Type B pancreatic cell (in vitro differentiated cells): ENCODE data around the gene ACHE. TPM values are rescaled to one million over a fixed set of nuclear protein-coding genes. Genes with fewer than 3 reads are reported as not detected.
"Not testable (repeated sequence)": the region's sequence is repeated elsewhere in the genome, so short reads cannot be mapped to it uniquely, and the experiment has no call there.

Source experiments
- DNase-seq: peaks from one replicate; pipeline ENCODE4 v3.0.0; 2021; ENCODE audit warnings: mixed read lengths; ENCODE audit not compliant: unreplicated experiment; ENCODE audit errors: extremely low spot score
- H3K27ac Mint-ChIP-seq: 2 replicates; pipeline ENCODE4 v1.8.0; 2021; ENCODE audit warnings: mild to moderate bottlenecking, mixed read lengths
- H3K27me3 Mint-ChIP-seq: 2 replicates; pipeline ENCODE4 v1.8.0; 2021; ENCODE audit warnings: mixed read lengths
- H3K36me3 Mint-ChIP-seq: 2 replicates; pipeline ENCODE4 v1.8.0; 2021; ENCODE audit warnings: mixed read lengths
- H3K4me1 Mint-ChIP-seq: one replicate; pipeline ENCODE4 v1.8.0; 2021; ENCODE audit warnings: mixed read lengths; ENCODE audit not compliant: unreplicated experiment
- H3K4me3 Mint-ChIP-seq: 2 replicates; pipeline ENCODE4 v1.8.0; 2021; ENCODE audit warnings: mild to moderate bottlenecking, mixed read lengths
- H3K9me3 Mint-ChIP-seq: 2 replicates; pipeline ENCODE4 v1.8.0; 2021; ENCODE audit warnings: mixed read lengths
- CTCF ChIP-seq: fragments of 200-600 bp; sonication (generic); conservative IDR thresholded peaks from 2 replicates; pipeline ENCODE4 v1.5.0; 2021; ENCODE audit warnings: antibody characterized with exemption, mild to moderate bottlenecking
- long read RNA-seq: library from polyadenylated mRNA; unstranded; transcript quantifications from one replicate; pipeline ENCODE4 v2.0.0, GENCODE V29; 2020
- total RNA-seq: library from RNA; stranded (reverse); gene quantifications from 2 replicates; pipeline ENCODE4 v1.2.1, GENCODE V29; 2021; ENCODE audit warnings: low replicate concordance

ACHE gene
- total RNA-seq = 7.1 and 10.4 TPM in 2 replicates
- long read RNA-seq = 0 reads

GRCh38 chr7:100895701-100895955 is at the start of gene ACHE:
ACHE (minus strand) TSS chr7:100895888; CDS start chr7:100894232, 1,656 bp downstream.
- DNase-seq = no peak
- peaks cover 27% of the 10 kb centered on the region for H3K27me3 Mint-ChIP-seq
- peak within 1 kb of the TSS; percentile 91 for H3K4me3 Mint-ChIP-seq
- H3K27ac Mint-ChIP-seq = peak within 1 kb of the TSS; percentile 92
- no peaks in the 10 kb centered on the region for H3K36me3 Mint-ChIP-seq
- H3K9me3 Mint-ChIP-seq = no peaks in the 10 kb centered on the region
- peaks cover 17% of the 10 kb centered on the region for H3K4me1 Mint-ChIP-seq
- TF ChIP-seq CTCF = no peak

- no peak overlapping the region for H3K4me3 Mint-ChIP-seq
- H3K27me3 Mint-ChIP-seq = peaks cover 8% of the 10 kb centered on the region
- no peaks in the 10 kb centered on the region for H3K36me3 Mint-ChIP-seq
- DNase-seq = no peak
- no peaks in the 10 kb centered on the region for H3K9me3 Mint-ChIP-seq
- H3K4me1 Mint-ChIP-seq = peaks cover 4% of the 10 kb centered on the region
- H3K27ac Mint-ChIP-seq = no peak overlapping the region
- TF ChIP-seq CTCF = no peak
Observed at GRCh38 chr7:100944138-100944537, 48.5 kb upstream of the ACHE start.

GRCh38 chr7:100943693-100944092 is 48.0 kb upstream of the ACHE start:
- TF ChIP-seq CTCF = no peak
- no peaks in the 10 kb centered on the region for H3K9me3 Mint-ChIP-seq
- peaks cover 4% of the 10 kb centered on the region for H3K4me1 Mint-ChIP-seq
- peaks cover 5% of the 10 kb centered on the region for H3K27me3 Mint-ChIP-seq
- no peak for DNase-seq
- no peak overlapping the region for H3K4me3 Mint-ChIP-seq
- H3K36me3 Mint-ChIP-seq = no peaks in the 10 kb centered on the region
- H3K27ac Mint-ChIP-seq = no peak overlapping the region

- Mint-ChIP-seq H3K9me3 (no peaks in the 10 kb centered on the region), H3K4me1 (peaks cover 4% of the 10 kb centered on the region), H3K36me3 (no peaks in the 10 kb centered on the region), H3K27me3 (peaks cover 5% of the 10 kb centered on the region), H3K4me3 (no peak overlapping the region), H3K27ac (peak overlapping the region; percentile 43)
- TF ChIP-seq CTCF = no peak
- DNase-seq = no peak
Observed at GRCh38 chr7:100942045-100942774, 46.5 kb upstream of the ACHE start.

- H3K27me3 Mint-ChIP-seq, H3K27ac Mint-ChIP-seq, H3K9me3 Mint-ChIP-seq, H3K36me3 Mint-ChIP-seq, H3K4me3 Mint-ChIP-seq, H3K4me1 Mint-ChIP-seq, DNase-seq: not testable (repeated sequence)
Observed at GRCh38 chr7:100936167-100936566, 40.5 kb upstream of the ACHE start.

- not testable (repeated sequence) for H3K4me3 Mint-ChIP-seq, H3K27ac Mint-ChIP-seq, H3K4me1 Mint-ChIP-seq, H3K36me3 Mint-ChIP-seq, H3K27me3 Mint-ChIP-seq, H3K9me3 Mint-ChIP-seq, DNase-seq
Observed at GRCh38 chr7:100935381-100935780, 39.7 kb upstream of the ACHE start.

GRCh38 chr7:100933734-100934133 is 38.0 kb upstream of the ACHE start:
- H3K4me3 Mint-ChIP-seq = no peak overlapping the region
- no peak for TF ChIP-seq CTCF
- no peak overlapping the region for H3K27ac Mint-ChIP-seq
- H3K9me3 Mint-ChIP-seq = no peaks in the 10 kb centered on the region
- no peaks in the 10 kb centered on the region for H3K36me3 Mint-ChIP-seq
- peaks cover 3% of the 10 kb centered on the region for H3K27me3 Mint-ChIP-seq
- no peaks in the 10 kb centered on the region for H3K4me1 Mint-ChIP-seq
- no peak for DNase-seq
